ENCODE data around the gene SLC25A18. TPM values are rescaled to one million over a fixed set of nuclear protein-coding genes. Genes with fewer than 3 reads are reported as not detected.

SLC25A18 gene, protein sequence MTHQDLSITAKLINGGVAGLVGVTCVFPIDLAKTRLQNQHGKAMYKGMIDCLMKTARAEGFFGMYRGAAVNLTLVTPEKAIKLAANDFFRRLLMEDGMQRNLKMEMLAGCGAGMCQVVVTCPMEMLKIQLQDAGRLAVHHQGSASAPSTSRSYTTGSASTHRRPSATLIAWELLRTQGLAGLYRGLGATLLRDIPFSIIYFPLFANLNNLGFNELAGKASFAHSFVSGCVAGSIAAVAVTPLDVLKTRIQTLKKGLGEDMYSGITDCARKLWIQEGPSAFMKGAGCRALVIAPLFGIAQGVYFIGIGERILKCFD
- 0.16 and 0.65 TPM in 2 replicates for total RNA-seq

DNA sequence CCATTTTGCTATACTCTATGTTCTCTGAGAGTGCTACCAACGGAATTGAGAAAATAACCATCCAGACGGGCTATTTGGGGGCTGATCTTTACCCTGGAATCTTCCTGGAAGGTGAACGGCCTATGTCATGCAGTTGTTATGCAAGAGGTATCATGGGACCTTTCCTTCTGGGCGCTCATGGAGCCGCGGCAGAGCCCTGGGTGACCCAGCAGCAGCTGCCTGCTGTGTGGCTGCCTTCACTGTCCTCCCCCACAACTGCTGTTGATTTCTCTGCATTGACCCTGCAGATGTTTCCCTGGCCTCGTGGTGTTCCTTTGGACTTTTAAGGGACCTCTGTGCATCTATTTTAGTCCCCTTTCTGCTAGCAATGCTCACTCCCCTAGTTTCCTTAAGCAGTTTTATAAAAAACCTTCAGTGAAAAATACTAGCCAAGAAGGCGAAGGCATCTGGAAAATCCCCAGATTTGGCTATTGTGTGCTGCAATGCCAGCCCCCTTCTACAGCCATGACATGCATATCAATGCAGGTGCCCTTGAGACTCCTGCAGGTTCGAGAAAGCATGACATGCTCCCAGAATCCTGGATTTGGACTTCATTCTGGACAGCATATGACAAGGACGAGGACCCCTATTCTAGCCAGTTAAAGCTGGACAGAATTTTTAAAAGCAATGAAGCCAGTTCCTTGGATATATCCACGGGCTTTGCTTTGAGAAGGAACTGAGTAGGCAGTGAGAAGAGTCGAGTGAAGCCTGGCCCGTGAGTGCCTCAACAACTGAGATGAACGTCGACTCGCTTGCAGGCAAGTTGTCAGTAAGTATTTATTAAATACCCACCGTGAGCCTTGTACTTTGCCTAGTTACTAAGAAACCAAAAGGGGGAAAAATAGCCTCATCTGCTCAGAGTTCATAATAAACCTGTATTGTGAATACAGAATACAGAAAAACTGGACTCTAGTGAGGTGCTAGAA lies at the start of gene SLC25A18:
SLC25A18 (plus strand) TSS at position 593 of the 965 bp plus-strand sequence. CDS start 16,447 bp downstream, outside the sequence.

DNA sequence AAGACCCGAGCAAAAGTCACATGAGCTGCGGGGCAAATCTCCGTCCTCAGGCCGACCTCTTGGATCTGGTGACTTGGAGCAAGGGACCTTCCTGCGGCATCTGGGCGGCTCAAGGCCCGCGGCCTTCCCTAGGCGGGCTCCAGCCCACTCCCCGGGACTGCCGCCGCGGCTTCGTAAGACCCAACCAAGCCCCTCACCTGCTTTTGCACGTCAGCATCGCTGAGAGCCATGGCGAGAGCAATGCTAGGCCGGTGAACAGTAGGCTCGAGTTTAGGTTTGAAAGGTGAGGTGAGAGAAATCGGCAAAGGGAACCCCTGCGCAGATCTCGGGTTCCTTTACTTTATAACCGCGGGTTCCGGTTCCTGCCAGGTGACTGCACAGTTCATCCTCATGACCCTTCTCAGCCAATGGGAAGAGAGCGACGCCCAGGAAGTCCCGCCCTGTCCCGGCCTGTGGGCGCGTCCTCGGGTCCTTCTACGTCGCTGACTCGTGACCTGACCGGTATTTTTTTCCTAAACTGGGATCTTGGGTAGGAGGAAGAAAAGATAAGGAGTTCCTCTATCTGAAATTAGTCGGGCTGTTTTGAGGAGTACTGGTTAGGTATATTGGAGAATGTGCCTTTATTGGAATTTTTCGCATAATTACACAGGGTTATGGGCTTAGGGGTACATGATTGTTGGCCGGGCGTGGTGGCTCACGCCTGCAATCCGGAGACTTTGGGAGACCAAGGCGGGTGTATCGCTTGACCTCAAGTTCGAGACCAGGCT lies 65.3 kb downstream of the SLC25A18 start, which contains the start of gene ATP6V1E1:
ATP6V1E1 (minus strand) TSS at position 344 of the 767 bp plus-strand sequence; CDS start at position 230, 114 bp downstream.

DNA sequence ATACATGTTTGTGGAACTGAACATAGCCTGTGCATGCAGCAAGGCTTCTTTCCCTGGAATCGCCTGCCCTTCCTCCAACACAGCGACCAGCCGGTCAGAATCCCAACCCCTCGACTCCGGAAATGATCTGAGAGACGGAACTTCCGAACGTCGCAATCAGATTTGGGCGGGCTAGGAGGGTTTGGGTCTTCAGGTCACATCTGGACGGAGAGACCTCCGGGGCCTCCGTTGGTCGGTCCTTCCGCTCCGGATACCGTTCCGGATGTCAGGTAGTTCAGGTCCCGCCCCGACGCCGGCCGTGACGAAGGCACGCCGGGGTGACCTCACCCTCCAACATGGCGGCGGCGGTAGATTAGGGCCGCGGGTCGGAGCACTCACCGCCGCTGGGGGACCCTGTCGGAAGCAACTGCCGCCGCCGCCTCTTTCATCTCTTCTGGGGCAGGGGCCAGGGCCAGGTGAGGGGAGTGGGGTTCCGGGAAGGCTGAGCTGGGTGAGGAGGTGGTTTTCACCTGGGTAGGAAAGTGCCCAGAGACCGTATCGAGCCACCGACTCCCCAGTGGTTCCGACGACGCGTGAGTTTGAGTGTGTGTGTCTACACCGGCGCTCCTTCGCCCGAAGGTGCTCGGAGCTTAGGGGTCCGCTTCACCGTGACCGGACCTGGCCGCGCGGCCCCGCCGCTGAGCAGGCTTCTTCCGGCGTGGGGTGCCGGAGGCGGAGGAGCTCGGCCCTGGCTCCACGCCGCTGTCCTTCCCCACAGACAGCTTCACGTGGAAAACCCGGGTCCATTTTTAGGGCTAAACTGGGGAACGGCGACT lies 75.3 kb downstream of the SLC25A18 start, which contains the start of gene BCL2L13:
BCL2L13 (plus strand) TSS at position 326 of the 815 bp plus-strand sequence. CDS start 16,955 bp downstream, outside the sequence.

Other genes with a start within 250 kb of the SLC25A18 start
- gene CECR2, start 194.0 kb upstream of the SLC25A18 start, total RNA-seq, result 0.91 and 2.8 TPM in 2 replicates
- gene ATP6V1E1, start 65.3 kb downstream of the SLC25A18 start, total RNA-seq, result 122 and 136 TPM in 2 replicates
- 40.0 and 43.0 TPM in 2 replicates for gene BCL2L13, start 75.3 kb downstream of the SLC25A18 start, total RNA-seq
- gene BID, start 211.0 kb downstream of the SLC25A18 start, total RNA-seq, result 26.7 and 80.4 TPM in 2 replicates

Data from epithelial cell of alveolus of lung (primary cell).